SK-N-SH treated with all-trans-retinoic acid at 6 μM for 48 hours (cell line): ENCODE results near the gene DNAJC1.

Experiments used
- ATAC-seq: fragments of 200-7000 bp; cut with Tn5 transposase; 3 replicates; pipeline ENCODE4 v1.9.1; 2020; ENCODE audit warnings: mild to moderate bottlenecking, moderate library complexity
- ARNTL ChIP-seq: fragments of 450-650 bp; formaldehyde crosslinking; IDR thresholded peaks from 2 replicates; pipeline ENCODE4 v1.5.0; 2020; ENCODE audit warnings: low read depth, mild to moderate bottlenecking, moderate library complexity, borderline replicate concordance
- BACH2 ChIP-seq: fragments of 250-450 bp; sonication (Bioruptor Pico); IDR thresholded peaks from 2 replicates; pipeline ENCODE4 v1.9.0; 2021; ENCODE audit warnings: mild to moderate bottlenecking, borderline replicate concordance
- CSDC2 ChIP-seq: fragments of 250-450 bp; sonication (Bioruptor Pico); IDR thresholded peaks from 2 replicates; pipeline ENCODE4 v1.5.0; 2020; ENCODE audit warnings: mild to moderate bottlenecking, moderate library complexity
- ESRRG ChIP-seq: fragments of 250-450 bp; sonication (Bioruptor Pico); IDR thresholded peaks from 2 replicates; pipeline ENCODE4 v1.6.1; 2021; ENCODE audit warnings: mild to moderate bottlenecking
- GLIS3 ChIP-seq: fragments of 250-450 bp; sonication (Bioruptor Pico); IDR thresholded peaks from 2 replicates; pipeline ENCODE4 v1.5.0; 2020; ENCODE audit warnings: mild to moderate bottlenecking, moderate library complexity
- ISL1 ChIP-seq: fragments of 250-450 bp; sonication (Bioruptor Pico); IDR thresholded peaks from 2 replicates; pipeline ENCODE4 v2.1.2; 2022; ENCODE audit warnings: mild to moderate bottlenecking, moderate library complexity
- OSR1 ChIP-seq: fragments of 250-450 bp; sonication (Bioruptor Pico); IDR thresholded peaks from 2 replicates; pipeline ENCODE4 v1.8.0; 2022; ENCODE audit warnings: moderate library complexity, mild to moderate bottlenecking, inconsistent platforms
- PATZ1 ChIP-seq: fragments of 250-450 bp; sonication (Bioruptor Pico); IDR thresholded peaks from 2 replicates; pipeline ENCODE4 v1.8.0; 2020; ENCODE audit warnings: mild to moderate bottlenecking, moderate library complexity, borderline replicate concordance
- POU6F1 ChIP-seq: fragments of 250-450 bp; sonication (Bioruptor Pico); IDR thresholded peaks from 2 replicates; pipeline ENCODE4 v1.8.0; 2021; ENCODE audit warnings: low read depth, mild to moderate bottlenecking, moderate library complexity, borderline replicate concordance
- PPARA ChIP-seq: fragments of 250-450 bp; sonication (Bioruptor Pico); IDR thresholded peaks from 2 replicates; pipeline ENCODE4 v1.5.0; 2020; ENCODE audit warnings: mild to moderate bottlenecking, borderline replicate concordance
- RARB ChIP-seq: fragments of 250-450 bp; sonication (Bioruptor Pico); IDR thresholded peaks from 2 replicates; pipeline ENCODE4 v1.8.0; 2021; ENCODE audit warnings: mild to moderate bottlenecking, moderate library complexity
- TCF4 ChIP-seq: fragments of 250-450 bp; sonication (Bioruptor Pico); IDR thresholded peaks from 2 replicates; pipeline ENCODE4 v1.8.0; 2021; ENCODE audit warnings: mild to moderate bottlenecking, moderate library complexity, borderline replicate concordance
- ZC3H10 ChIP-seq: fragments of 250-450 bp; sonication (Bioruptor Pico); IDR thresholded peaks from 2 replicates; pipeline ENCODE4 v1.5.1; 2021; ENCODE audit warnings: mild to moderate bottlenecking, moderate library complexity
- ZFP3 ChIP-seq: fragments of 250-450 bp; sonication (Bioruptor Pico); IDR thresholded peaks from 2 replicates; pipeline ENCODE4 v1.5.0; 2020; ENCODE audit warnings: mild to moderate bottlenecking, moderate library complexity
- ZFP30 ChIP-seq: fragments of 450-650 bp; formaldehyde crosslinking; IDR thresholded peaks from 2 replicates; pipeline ENCODE4 v1.5.0; 2022; ENCODE audit warnings: mild to moderate bottlenecking, moderate library complexity
- ZNF565 ChIP-seq: fragments of 450-650 bp; formaldehyde crosslinking; conservative IDR thresholded peaks from 2 replicates; pipeline ENCODE4 v1.5.0; 2020; ENCODE audit warnings: low read depth, mild to moderate bottlenecking, moderate library complexity
- ZNF70 ChIP-seq: fragments of 450-650 bp; formaldehyde crosslinking; IDR thresholded peaks from 2 replicates; pipeline ENCODE4 v1.5.0; 2020; ENCODE audit warnings: mild to moderate bottlenecking, moderate library complexity
- ZNF8 ChIP-seq: fragments of 450-650 bp; formaldehyde crosslinking; IDR thresholded peaks from 2 replicates; pipeline ENCODE4 v1.5.0; 2020; ENCODE audit warnings: mild to moderate bottlenecking, moderate library complexity
- TF ChIP-seq, protein P1 (sequence below): fragments of 250-450 bp; sonication (Bioruptor Pico); IDR thresholded peaks from 2 replicates; pipeline ENCODE4 v1.5.0; 2020; ENCODE audit warnings: mild to moderate bottlenecking, moderate library complexity
- TF ChIP-seq, protein P2 (sequence below): fragments of 250-450 bp; sonication (Bioruptor Pico); IDR thresholded peaks from 2 replicates; pipeline ENCODE4 v1.5.1; 2020; ENCODE audit warnings: low read depth, mild to moderate bottlenecking, moderate library complexity

Gene DNAJC1

DNA sequence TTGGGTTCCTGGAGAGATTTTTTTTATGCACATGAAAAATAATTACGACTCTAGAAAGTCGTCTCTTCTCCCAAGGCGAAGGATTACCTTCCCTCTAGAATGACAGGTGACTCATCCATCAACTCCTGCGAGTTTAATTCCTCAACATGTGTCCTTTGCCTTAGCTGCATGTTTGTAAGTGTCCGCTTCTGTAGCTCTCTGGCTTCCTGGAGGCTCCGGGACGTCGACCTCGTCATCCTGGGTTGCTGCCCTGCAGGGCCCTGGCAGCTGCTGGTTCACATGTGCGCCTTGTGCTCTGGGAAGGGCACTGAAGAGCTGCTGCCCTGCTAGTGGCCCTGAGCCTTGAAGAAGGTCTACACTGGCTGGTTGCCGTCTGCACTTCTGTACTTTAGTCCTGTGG is 259.3 kb downstream of the DNAJC1 start:
- ATAC-seq, result no peak
- TF ChIP-seq ZNF8, result no peak
- TF ChIP-seq ZC3H10 (CRISPR knock-in tag), result no peak
- TF ChIP-seq ZFP30, result no peak
- no peak for TF ChIP-seq ZNF70
- TF ChIP-seq, protein P1, sequence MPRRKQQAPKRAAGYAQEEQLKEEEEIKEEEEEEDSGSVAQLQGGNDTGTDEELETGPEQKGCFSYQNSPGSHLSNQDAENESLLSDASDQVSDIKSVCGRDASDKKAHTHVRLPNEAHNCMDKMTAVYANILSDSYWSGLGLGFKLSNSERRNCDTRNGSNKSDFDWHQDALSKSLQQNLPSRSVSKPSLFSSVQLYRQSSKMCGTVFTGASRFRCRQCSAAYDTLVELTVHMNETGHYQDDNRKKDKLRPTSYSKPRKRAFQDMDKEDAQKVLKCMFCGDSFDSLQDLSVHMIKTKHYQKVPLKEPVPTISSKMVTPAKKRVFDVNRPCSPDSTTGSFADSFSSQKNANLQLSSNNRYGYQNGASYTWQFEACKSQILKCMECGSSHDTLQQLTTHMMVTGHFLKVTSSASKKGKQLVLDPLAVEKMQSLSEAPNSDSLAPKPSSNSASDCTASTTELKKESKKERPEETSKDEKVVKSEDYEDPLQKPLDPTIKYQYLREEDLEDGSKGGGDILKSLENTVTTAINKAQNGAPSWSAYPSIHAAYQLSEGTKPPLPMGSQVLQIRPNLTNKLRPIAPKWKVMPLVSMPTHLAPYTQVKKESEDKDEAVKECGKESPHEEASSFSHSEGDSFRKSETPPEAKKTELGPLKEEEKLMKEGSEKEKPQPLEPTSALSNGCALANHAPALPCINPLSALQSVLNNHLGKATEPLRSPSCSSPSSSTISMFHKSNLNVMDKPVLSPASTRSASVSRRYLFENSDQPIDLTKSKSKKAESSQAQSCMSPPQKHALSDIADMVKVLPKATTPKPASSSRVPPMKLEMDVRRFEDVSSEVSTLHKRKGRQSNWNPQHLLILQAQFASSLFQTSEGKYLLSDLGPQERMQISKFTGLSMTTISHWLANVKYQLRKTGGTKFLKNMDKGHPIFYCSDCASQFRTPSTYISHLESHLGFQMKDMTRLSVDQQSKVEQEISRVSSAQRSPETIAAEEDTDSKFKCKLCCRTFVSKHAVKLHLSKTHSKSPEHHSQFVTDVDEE (CRISPR knock-in tag), result no peak
- TF ChIP-seq PPARA (CRISPR knock-in tag), result no peak
- no peak for TF ChIP-seq POU6F1
- TF ChIP-seq, all 23 proteins: peak for 0

- ATAC-seq, result no peak
- TF ChIP-seq CSDC2 (CRISPR knock-in tag), result no peak
- TF ChIP-seq ZFP3 (CRISPR knock-in tag), result no peak
- TF ChIP-seq ISL1 (CRISPR knock-in tag), result no peak
- no peak for TF ChIP-seq ZNF8
- TF ChIP-seq ARNTL (CRISPR knock-in tag), result no peak
- TF ChIP-seq POU6F1, result no peak
- TF ChIP-seq, protein P2, sequence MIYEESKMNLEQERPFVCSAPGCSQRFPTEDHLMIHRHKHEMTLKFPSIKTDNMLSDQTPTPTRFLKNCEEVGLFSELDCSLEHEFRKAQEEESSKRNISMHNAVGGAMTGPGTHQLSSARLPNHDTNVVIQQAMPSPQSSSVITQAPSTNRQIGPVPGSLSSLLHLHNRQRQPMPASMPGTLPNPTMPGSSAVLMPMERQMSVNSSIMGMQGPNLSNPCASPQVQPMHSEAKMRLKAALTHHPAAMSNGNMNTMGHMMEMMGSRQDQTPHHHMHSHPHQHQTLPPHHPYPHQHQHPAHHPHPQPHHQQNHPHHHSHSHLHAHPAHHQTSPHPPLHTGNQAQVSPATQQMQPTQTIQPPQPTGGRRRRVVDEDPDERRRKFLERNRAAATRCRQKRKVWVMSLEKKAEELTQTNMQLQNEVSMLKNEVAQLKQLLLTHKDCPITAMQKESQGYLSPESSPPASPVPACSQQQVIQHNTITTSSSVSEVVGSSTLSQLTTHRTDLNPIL (CRISPR knock-in tag), result no peak
- no peak for TF ChIP-seq ESRRG (CRISPR knock-in tag)
- TF ChIP-seq ZNF565 (CRISPR knock-in tag), result no peak
- no peak for TF ChIP-seq PATZ1 (CRISPR knock-in tag)
- TF ChIP-seq ZC3H10 (CRISPR knock-in tag), result no peak
- no peak for TF ChIP-seq GLIS3
- TF ChIP-seq PPARA (CRISPR knock-in tag), result no peak
- no peak for TF ChIP-seq OSR1 (CRISPR knock-in tag)
- TF ChIP-seq ZNF70, result no peak
- no peak for TF ChIP-seq BACH2 (CRISPR knock-in tag)
- no peak for TF ChIP-seq RARB
- TF ChIP-seq, protein P1 (CRISPR knock-in tag), result no peak
- no peak for TF ChIP-seq TCF4 (CRISPR knock-in tag)
These were observed 260.7 kb downstream of the DNAJC1 start for GRCh38 chr10:21742740-21743412.
